ENCODE data around the gene MGAT5B.
A peak's percentile ranks its signal among the peaks of the same experiment; 100 is the strongest.
"Not testable (repeated sequence)": the region's sequence is repeated elsewhere in the genome, so short reads cannot be mapped to it uniquely, and the experiment has no call there.

The MGAT5B gene, protein sequence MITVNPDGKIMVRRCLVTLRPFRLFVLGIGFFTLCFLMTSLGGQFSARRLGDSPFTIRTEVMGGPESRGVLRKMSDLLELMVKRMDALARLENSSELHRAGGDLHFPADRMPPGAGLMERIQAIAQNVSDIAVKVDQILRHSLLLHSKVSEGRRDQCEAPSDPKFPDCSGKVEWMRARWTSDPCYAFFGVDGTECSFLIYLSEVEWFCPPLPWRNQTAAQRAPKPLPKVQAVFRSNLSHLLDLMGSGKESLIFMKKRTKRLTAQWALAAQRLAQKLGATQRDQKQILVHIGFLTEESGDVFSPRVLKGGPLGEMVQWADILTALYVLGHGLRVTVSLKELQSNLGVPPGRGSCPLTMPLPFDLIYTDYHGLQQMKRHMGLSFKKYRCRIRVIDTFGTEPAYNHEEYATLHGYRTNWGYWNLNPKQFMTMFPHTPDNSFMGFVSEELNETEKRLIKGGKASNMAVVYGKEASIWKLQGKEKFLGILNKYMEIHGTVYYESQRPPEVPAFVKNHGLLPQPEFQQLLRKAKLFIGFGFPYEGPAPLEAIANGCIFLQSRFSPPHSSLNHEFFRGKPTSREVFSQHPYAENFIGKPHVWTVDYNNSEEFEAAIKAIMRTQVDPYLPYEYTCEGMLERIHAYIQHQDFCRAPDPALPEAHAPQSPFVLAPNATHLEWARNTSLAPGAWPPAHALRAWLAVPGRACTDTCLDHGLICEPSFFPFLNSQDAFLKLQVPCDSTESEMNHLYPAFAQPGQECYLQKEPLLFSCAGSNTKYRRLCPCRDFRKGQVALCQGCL

GRCh38 chr17:76868176-76868668 is at the start of gene MGAT5B:
MGAT5B (plus strand) TSS chr17:76868404; CDS start chr17:76869030, 626 bp downstream.
- DNase-seq: peak; percentile 29 to 80 (median 56)

DNA sequence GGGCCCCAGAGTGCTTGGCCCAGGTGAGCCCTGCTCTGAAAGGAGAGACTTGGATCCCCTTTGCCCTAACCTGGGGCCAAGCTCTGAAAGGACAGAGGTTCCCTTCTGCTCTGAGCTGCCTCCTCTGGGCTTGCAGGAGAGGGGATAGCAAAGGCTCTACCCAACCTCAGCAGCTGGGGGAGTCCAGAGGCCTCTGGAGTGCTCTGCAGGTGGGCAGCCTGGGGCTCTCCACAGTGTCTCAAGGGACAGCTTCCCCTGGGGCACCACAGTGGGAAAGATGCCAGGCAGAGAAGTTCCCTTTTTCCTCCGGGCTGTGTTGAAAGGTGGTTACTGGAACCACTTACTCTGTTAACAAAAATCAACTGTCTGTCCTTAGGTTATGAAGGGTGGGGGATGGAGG is 48.2 kb upstream of the MGAT5B start:
- DNase-seq: no peak

DNA sequence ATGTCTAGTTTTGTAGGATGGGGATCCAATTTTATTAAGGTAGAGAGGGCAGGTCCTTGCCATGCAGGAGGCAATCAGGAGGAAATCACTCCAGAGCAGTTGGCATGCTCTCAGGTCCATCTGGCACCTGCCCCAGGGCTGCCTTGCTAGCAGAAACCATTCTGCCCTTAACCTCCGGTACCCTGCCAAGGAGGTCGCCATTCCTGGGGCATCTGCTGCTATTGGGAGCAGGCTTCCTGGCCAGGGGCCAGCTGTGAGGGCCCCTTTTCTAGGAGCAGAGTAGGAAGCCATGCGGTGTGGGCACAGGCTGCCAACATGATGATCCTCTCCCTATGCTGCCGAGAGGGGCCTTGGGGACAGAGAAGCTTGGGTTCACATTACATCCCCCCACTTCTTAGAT is 47.6 kb upstream of the MGAT5B start:
- DNase-seq: no peak

DNA sequence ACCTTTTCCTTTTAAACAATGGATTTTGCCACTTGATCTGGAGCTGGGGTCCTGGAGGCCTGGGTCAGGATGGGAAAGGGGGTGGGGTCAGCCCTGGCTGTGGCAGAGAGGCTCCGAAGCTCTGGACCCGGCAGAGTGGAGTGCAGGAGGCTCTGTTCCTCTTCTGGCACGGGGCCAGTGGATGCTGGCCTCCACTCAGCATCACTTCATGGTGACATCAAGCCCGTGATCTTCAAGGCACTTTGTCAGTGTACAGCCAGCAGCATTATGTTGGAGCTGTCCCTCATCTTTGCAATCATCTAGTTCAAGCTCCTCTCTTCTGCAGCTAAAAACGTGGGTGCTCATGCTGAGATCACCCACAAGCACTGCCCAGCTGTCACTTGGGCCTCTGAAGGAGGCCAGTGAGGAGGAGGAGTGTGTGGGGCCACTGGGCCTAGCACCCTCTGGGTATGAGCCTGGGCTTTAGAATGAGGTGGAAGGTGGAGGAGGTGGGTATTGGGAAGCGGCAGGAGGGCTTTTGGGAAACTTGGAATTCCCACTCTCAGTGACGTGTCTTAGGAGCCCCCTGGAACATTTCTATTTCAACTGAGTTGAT is 45.9 kb upstream of the MGAT5B start:
- DNase-seq: no peak

DNA sequence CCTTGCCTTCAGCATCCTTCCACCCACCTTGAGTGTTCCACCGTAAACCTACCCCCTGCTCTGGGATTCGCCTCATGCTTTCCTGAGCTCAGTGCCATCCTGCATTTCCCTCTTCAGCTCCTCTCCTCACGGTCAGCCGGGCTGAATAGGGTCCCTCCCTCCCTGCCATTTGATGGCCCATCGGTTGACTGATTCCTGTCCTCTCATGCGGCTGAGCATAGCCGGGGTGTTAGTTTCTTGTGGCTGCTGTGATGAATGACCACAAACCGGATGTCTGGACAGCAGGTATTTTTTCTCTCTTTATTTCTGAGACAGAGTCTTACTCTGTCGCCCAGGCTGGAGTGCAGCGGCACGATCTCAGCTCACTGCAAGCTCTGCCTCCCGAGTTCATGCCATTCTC is 44.1 kb upstream of the MGAT5B start:
- no peak for DNase-seq

DNA sequence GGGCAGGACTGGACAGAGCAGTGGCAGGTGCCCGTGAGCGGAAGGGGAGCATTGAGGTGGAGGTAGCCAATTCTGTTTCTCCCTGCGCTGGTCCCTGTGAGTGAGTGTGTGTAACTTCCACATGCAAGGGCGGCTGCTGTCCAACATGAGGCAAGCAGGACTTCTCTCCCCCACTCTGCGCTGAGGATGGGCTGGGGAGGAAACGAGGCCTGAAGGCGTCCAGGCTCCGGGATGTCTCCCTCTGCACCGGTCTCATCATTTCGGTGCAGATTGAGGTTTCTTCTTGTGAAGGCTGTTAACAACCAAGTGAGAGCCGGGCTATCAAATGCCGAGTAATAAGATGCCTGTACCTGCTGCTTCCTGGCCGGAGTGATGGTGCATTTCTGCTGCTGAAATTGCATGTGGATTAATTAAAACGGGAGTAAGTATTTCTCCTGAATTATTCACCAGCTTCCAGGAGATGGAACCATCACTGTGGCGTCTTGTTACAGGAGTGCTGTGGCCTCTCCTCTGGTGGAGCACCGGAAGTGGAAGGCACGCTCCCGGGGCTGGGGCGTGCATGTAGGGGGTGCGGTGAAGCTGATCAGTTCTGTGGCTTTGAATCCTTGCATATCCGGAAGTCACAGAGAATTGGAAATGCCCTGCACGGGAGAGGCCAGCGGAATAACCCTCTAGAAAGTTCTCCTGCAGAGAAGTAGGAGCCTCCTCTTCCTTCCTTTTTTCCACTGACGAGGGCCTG is 41.7 kb upstream of the MGAT5B start:
- DNase-seq: no peak

GRCh38 chr17:76827736-76828135 is 40.5 kb upstream of the MGAT5B start:
- no peak for DNase-seq

GRCh38 chr17:76830987-76831715 is 37.1 kb upstream of the MGAT5B start:
- DNase-seq: no peak

GRCh38 chr17:76833034-76833644 is 35.1 kb upstream of the MGAT5B start:
- DNase-seq: no peak

DNA sequence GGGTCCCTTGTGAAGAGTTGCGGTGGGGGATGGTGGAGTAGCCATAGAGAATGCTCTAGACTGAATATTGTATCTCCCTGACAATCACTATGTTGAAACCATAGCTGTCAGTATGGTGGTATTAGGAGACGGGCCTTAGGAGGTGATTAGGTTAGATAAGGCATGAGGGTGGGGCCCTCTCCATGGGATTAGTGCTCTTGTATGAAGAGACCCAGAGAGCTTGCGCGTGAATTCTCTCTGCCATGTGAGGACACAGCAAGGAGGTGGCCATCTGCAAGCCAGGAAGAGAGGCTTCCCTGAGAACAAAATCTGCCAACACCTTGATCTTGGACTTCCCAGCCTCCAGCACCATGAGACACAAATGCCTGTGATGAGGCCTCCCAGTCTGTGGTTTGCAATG is 34.5 kb upstream of the MGAT5B start:
- no peak for DNase-seq

GRCh38 chr17:76834870-76835269 is 33.3 kb upstream of the MGAT5B start:
- DNase-seq: no peak

DNA sequence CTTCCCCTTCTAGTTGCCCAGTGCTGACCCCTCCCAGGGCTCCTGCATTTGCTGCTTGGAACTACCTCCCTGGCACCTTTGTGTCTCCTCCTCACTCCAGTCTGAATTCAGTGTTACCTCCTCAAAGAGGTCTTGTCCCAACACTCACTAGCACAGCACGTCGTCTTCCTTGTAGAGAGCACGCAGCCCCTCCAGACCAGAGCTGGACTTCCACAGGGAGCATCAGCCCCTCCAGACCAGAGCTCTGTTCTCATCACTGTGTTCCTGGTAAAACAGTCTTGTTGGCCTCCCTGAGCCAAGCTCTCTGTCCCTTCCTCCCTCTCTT is 27.8 kb upstream of the MGAT5B start:
- no peak for DNase-seq

DNA sequence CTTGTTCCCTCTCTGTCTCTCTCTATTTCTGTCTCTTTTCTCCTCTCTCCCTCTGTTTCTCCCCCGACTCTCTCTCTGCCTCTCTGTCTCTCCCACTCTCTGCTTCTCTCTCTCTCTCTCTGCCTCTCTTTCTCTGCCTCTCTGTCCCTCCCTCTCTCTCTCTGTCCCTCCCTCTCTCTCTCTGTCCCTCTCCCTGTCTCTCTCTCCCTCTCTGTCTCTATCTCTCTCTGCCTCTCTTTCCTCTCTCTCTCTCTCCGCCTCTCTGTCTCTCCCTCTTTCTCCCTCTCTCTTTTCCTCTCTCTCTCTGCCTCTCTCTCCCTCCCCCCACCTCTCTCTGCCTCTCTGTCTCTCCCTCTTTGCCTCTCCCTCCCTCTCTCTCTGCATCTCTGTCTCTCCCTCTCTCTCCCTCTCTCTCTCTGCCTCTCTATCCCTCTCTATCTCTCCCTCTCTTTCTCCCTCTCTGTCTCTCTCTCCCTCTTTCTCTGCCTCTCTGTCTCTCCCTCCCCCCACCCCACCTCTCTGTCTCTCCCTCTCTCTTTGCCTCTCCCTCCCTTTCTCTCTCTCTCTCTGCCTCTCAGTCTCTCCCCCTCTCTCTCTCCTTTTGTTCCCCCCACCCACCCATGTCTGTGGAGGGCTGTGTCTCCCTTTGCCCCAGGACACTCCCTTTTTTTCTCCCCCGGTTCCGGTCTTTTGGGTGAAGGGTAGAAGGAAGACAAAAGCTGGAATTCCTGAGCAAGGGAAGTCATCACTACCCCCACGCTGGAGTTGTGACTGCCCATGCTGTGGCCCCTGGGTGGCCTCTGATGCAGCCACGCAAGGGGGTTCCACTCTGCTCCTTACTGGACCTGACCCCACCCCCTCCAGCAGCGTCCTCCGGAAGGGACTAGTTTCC is 27.1 kb upstream of the MGAT5B start:
- no peak for DNase-seq

GRCh38 chr17:76841776-76842405 is 26.3 kb upstream of the MGAT5B start:
- no peak for DNase-seq

DNA sequence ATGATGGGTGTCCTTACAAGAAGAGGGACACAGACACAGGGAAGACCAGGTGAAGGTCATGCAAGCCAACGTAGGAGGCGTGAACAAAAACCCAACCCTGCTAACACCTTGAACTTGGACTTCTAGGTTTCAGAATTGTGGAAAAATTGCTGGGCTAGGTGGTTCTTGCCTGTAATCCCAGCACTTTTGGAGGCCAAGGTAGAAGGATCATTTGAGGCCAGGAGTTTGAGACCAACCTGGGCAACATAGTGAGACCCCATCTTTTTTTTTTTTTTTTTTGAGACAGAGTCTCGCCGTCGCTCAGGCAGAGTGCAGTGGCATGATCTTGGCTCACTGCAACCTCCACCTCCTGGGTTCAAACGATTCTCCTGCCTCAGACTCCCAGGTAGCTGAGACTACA is 25.1 kb upstream of the MGAT5B start:
- DNase-seq: not testable (repeated sequence)

- DNase-seq: no peak
These were observed 24.3 kb upstream of the MGAT5B start for GRCh38 chr17:76843703-76844484.

DNA sequence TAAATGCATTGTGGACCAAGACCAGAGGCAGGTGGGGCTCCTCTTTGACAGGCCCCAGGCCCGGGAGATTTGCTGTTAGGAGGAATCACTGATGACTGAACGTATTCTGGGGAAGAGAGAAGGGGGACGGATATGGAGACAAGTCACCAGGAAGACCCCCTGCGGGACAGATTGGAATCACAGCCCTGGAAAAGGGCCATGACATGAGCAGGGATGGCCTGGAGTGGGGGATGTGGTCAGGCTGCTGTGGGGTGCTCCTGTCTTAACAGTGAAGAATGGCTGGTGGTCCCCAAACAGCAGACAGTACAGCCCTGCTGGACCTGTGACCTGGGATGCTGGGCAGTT is 23.7 kb upstream of the MGAT5B start:
- no peak for DNase-seq

DNA sequence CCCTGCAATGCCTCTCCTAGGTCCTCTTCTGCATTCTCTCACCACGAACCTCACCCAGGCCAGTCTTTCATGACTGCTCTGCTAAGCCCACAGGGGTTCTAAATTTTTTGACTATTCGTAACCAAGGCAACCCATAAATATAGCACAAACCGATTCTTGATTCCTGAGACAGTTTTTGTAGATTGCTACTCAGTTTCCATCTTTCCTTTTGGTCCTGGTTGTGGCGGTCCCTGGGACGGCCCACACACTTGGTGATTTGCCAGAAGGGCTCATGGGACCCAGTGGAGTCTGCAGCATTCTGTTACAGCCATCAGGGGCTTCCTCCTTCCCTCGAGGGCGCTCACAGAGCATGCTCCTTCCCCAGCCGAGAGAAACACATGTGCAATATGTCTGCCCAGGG is 23.4 kb upstream of the MGAT5B start:
- DNase-seq: no peak

- no peak for DNase-seq
These were observed 22.6 kb upstream of the MGAT5B start for GRCh38 chr17:76845541-76846017.
